DMS53 treated with DMSO at 0.1 percent for 48 hours (cell line): Measurements from ENCODE around the gene FCGBP.
"Not testable (repeated sequence)": the region's sequence is repeated elsewhere in the genome, so short reads cannot be mapped to it uniquely, and the experiment has no call there.

Source experiments
- DNase-seq: peaks from one replicate; lab custom pipeline; 2025; ENCODE audit not compliant: unreplicated experiment; lab: John Stamatoyannopoulos, UW

The FCGBP gene

GRCh38 chr19:39934584-39935363, at the start of gene FCGBP:
Gene FCGBP, minus strand, starts transcription at chr19:39934634.
- no peak for DNase-seq

- no peak for DNase-seq
These were observed 49.4 kb upstream of the FCGBP start for GRCh38 chr19:39983695-39984300.

DNA sequence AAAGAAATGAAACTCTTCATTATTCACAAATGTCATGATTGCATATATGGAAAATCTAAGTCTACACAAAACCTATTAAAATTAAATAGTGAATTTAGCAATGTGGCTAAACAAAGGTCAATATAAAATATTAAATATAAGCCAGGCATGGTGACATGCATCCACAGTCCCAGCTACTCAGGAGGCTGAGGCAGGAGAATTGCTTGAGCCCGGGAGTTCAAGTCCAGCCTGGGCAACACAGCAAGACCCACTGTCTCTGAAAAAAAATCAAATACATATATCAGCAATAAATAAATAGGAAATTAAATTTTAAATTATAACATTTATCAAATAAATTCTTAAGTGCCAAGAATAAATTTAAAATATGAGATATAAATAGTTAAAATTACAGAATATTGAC, 48.4 kb upstream of the FCGBP start:
- no peak for DNase-seq

- DNase-seq = no peak
These were observed 40.1 kb upstream of the FCGBP start for GRCh38 chr19:39974377-39975155.

DNA sequence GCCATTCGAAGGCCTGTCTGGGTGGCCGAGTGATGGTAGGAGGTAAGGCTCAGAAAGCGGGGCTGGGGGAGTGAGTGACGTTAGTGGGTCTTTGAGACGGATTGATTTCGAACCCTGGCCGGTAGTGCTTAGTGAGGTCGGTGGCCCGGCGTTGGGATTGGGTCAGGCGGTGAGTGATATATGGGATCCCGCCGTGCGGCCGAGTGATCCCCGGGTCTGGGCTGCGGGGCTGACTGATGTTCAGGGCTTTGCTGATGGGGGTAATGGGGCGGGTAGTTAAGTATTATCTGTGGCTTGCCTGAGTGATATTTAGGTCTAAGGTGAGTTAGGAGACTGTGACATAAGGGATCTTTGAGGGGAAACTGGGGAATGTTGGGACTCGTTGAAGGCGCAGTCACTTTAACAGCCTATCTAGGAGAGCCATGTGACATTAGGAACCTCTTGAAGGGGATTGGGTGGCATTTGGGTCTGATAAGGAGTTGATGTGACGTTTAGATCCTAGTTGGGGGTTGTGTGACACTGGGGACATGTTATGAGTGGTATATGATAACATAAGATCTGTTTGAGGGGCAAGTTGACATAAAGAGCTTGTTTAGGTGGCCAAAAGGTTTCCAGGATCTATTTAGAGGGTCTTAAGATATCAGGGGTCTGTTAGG, 37.1 kb upstream of the FCGBP start:
- DNase-seq = peak; percentile 40

DNA sequence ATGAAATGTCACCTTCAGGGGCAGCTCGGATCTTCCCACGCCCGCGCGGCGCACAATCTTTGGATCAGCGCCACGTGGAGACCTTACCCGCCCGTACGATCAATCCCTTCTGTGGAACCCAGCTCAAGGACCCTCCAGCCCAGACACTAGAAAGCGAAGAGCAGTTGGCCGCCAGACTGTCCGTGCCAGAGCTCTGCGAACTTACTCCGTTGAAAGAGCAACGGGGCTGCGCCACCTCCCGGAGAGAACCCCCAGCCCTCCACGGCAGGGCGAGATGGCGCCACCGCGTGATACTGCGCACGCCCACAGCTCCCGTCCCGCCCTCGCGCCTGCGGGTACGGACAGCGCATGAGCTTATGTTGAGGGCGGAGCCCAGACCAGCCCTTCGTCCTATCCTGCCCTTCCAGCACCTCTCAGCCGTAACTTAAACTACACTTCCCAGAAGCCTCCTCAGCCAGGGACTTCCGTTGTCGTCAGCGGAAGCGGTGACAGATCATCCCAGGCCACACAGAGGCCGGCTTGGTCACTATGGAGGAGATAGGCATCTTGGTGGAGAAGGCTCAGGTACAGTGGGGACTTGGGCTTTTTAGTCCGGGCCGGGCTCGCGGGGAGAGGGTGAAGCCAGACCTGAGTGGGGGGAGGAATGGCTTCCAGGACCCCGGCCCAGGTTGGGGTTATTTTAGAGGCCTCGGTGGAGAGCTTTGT, 36.4 kb upstream of the FCGBP start, which contains the start of gene PSMC4:
TSS of gene PSMC4 (plus strand) at position 491 of the 705 bp plus-strand sequence. CDS start at position 529, 38 bp downstream.
- peak; percentile 99 for DNase-seq

- DNase-seq = peak; percentile 37
These were observed 35.9 kb upstream of the FCGBP start for GRCh38 chr19:39970425-39970674.

GRCh38 chr19:39969681-39970424, 35.4 kb upstream of the FCGBP start:
- DNase-seq = no peak

GRCh38 chr19:39969266-39969665, 34.8 kb upstream of the FCGBP start:
- no peak for DNase-seq

- DNase-seq = no peak
These were observed 34.4 kb upstream of the FCGBP start for GRCh38 chr19:39968789-39969188.

GRCh38 chr19:39967561-39967960, 33.1 kb upstream of the FCGBP start:
- DNase-seq = no peak

DNA sequence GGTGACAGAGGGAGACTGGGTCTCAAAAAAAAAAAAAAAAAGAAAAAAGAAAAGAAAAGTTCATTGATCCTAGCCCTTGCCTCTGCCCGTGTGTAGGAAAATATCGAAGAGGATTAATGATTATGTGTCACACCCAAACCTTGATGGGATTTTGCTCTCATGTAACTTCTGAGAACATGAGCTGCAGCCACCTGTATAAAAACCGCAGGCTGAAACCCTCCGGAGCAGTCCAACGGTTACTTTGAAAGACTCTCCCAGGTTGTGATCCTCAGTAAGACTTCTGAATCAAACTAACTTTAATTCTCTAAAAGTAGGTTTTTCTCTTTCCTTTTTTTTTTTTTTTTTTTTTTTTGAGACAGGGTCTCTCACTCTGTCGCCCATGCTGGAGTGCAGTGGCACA, 32.2 kb upstream of the FCGBP start:
- DNase-seq = no peak

GRCh38 chr19:39963898-39964297, 29.5 kb upstream of the FCGBP start:
- DNase-seq = no peak

- not testable (repeated sequence) for DNase-seq
These were observed 25.0 kb upstream of the FCGBP start for GRCh38 chr19:39959407-39959806.

DNA sequence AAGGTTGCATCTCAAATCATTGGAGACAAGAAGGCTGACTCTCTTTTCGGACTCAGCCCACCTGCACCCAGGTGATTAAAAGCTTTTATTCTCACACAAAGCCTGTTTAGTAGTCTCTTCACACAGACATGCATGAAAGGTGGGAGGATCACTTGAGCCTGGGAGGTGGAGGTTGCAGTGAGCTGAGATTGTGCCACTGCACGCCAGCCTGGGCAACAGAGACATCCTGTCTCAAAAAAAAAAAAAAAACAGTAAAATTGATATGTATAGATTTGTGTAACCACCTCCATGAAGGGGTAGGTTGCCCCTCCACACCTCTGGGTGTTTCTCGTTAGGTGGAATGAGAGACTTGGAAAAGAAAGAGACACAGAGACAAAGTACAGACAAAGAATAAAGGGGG, 24.5 kb upstream of the FCGBP start:
- not testable (repeated sequence) for DNase-seq

- DNase-seq = not testable (repeated sequence)
These were observed 23.5 kb upstream of the FCGBP start for GRCh38 chr19:39957886-39958285.

DNA sequence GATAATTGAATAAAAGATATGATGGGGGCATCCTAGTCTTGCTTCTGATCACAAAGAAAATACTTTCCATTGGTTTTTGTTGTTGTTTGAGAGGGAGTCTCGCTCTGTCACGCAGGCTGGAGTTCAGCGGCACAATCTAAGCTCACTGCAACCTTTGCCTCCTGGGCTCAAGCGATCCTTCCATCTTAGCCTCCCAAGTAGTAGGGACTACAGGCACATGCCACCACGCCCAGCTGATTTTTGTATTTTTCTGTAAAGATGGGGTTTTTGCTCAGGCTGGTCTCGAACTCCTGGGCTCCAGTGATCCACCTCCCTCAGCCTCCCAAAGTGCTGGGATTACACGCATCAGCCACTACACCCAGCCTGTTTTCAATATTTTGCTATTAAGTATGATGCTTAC, 19.5 kb upstream of the FCGBP start:
- no peak for DNase-seq

DNA sequence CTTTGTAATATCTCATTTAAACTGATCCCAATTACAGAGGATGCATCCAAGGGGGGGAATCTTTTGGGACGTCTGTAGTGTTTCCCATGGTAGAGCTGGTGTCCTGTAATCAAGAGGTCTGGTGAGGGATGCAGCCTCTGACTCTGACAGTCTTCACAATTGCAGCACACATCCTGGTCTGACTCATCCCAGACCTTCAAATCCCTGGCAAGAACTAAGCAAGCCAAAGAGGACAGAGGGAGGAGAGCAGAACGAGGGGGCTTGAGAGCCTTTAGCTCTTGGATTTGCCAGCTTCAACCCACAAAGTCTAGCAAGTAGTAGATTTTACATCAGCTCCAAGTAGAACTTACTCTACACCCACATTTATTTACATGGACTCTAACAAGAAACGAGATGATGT, 17.3 kb upstream of the FCGBP start:
- no peak for DNase-seq

- DNase-seq = no peak
These were observed 16.7 kb upstream of the FCGBP start for GRCh38 chr19:39951065-39951650.
